Stimulated activated CD4-positive, alpha-beta T cell treated with anti-CD3 and anti-CD28 coated beads, Interleukin-15, amount 100 ng/mL, for 24 hours (primary cell): ENCODE results near the gene DIP2B.

Experiments
- DNase-seq: peaks from one replicate; pipeline ENCODE4 v3.0.0-alpha.2; 2020

DIP2B gene

DNA sequence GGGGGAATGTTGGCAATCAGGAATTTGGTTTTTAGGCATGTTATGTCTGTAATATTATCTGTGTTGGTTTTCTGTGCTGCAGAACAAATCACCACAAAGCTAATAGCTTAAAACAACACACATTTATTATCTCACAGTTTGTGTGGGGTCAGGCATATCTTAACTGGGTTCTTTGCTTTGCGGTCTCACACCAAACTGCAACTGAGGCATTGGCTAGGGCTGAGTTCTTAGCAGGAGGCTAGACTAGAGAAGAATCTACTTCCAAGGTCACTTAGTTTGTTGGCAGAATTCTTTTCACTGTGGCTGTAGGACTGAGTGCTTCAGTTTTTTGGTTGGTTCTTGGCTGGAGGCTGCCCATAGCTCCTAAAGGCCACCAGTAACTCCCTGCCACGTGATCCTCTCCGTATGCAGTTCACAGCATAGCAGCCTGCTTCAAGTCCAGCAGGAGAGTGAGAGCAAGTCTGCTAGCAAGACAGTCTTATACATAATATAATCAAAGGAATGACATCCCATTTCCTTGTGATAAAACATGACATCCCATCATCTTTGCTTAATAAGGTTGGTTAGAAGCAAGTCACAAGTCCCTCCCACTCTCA, 280.7 kb downstream of the DIP2B start:
- no peak for DNase-seq

DNA sequence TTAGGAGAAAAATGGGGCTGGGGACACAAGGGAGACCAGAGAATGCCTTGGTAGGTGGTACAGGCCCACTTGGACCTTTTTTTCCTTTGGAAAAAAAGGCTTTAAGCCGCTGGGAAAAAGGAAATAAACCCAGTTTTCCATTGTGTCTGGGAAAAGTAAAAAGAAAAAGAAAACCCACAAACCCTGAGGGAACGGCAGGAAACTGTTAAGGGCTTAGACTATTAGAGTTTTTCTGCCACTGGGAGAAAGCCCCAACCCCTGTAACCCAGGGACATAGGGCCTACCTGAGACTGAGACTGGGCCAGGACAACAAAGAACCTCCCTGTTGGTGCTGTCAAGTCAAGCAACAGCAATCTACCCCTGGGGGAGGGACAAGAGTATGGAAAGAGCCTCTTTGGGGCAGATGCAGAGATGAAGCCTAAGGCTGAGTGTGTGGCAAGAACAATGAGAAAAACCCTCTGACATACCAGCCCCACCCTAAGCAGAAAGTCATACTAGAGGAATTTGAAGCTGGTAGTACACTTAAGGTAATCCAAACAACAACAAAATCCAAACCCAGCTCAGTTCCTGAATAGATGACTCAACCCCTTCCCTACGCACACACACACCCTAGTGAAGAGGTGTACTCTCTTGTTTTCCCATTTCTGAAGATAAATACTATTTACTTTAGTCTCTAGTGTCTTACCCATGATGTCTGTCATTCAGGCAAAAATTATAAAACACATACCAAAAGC, 281.9 kb downstream of the DIP2B start:
- no peak for DNase-seq

DNA sequence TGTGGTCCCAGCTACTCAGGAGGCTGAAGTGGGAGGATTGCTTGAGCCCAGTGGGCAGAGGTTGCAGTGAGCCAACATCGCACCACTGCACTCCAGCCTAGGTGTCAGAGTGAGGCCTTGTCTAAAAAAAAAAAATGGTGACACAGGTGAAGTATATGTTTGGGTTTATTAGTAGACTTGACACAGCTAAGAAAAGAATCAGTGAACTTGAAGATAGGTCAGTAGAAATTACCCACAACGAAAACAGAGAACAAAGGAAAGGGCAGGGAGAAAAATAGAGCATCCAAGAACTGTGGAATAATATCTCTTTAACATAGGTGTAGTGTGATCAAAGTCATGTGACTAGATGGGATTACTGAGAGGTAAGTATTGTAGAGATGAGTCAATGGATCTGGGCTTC, 282.8 kb downstream of the DIP2B start:
- no peak for DNase-seq

DNA sequence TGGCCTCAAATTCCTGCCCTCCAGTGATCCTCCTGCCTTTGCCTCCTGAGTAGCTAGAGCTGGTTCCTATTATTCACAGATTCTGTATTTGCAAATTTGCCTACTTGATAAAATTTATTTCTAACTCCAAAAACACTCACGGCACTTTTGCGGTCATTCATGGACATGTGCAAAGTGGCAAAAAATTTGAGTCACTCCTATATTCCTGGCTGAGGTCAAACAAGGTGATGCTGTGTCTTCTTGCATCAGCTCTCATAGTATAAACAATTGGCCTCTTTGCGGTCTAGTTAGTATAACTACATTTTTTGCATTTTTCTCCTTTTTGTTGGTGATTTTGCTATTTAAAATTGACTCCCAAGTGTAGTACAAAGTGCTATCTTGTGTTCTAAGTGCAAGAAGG, 283.8 kb downstream of the DIP2B start:
- DNase-seq, result no peak

DNA sequence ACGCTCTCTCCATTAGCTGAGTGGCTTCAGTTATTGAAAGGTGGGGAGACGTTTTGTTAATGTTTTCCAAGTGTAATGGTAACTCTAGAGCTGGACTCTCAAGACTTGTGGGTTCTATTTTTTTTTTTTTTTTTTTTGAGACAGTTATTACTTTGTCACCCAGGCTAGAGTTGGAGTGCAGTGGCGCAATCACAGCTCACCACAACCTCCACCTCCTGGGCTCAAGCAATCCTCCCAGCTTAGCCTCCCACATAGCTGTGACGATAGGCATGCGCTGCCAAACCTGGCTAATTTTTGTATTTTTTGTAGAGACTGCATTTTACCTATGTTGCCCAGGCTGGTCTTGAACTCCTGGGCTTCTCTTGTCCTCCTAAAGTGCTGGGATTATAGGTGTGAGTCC, 285.3 kb downstream of the DIP2B start:
- no peak for DNase-seq
